Stimulated activated CD4-positive, alpha-beta T cell treated with anti-CD3 and anti-CD28 coated beads, TNF-alpha, amount 100 ng/mL, for 24 hours (primary cell): ENCODE data around the gene SEC23B.

Experiments used
- DNase-seq, 3 experiments: peaks; one replicate each; pipeline ENCODE4 v3.0.0-alpha.2; 2020; ENCODE audit warnings: low read depth in 3 of 3

Gene SEC23B

GRCh38 chr20:18587665-18588573 lies 80.2 kb downstream of the SEC23B start, which contains the start of gene DTD1:
DTD1 (plus strand) TSS chr20:18588054; CDS start chr20:18588073, 19 bp downstream.
- peak; percentile 76 to 91 (median 77) for DNase-seq

GRCh38 chr20:18588574-18588933 lies 80.8 kb downstream of the SEC23B start:
- no peak for DNase-seq

GRCh38 chr20:18589941-18590674 lies 82.4 kb downstream of the SEC23B start:
- DNase-seq, result no peak

- no peak for DNase-seq
Measured at GRCh38 chr20:18596270-18596669, 88.5 kb downstream of the SEC23B start.

GRCh38 chr20:18609741-18610140 lies 102.0 kb downstream of the SEC23B start:
- no peak for DNase-seq
